Measurements from ENCODE around the gene CDR2.
"Not testable (repeated sequence)": the region's sequence is repeated elsewhere in the genome, so short reads cannot be mapped to it uniquely, and the experiment has no call there.

Gene CDR2

GRCh38 chr16:22375963-22376640 lies 1.7 kb upstream of the CDR2 start:
- DNase-seq (ENCODE audit: low read depth in 2 of 3, low spot score in 1 of 3): no peak

- DNase-seq (ENCODE audit: low read depth in 2 of 3, low spot score in 1 of 3): no peak
Observed at GRCh38 chr16:22375117-22375962, 921 bp upstream of the CDR2 start.

- no peak for DNase-seq (ENCODE audit: low read depth in 2 of 3, low spot score in 1 of 3)
Observed at GRCh38 chr16:22373662-22374310, 633 bp downstream of the CDR2 start.

- DNase-seq (ENCODE audit: low read depth in 2 of 3, low spot score in 1 of 3): no peak
Observed at GRCh38 chr16:22372882-22373661, 1.3 kb downstream of the CDR2 start.

GRCh38 chr16:22370038-22370820 lies 4.2 kb downstream of the CDR2 start:
- no peak for DNase-seq (ENCODE audit: low read depth in 2 of 3, low spot score in 1 of 3)

GRCh38 chr16:22369221-22369811 lies 5.1 kb downstream of the CDR2 start:
- no peak for DNase-seq (ENCODE audit: low read depth in 2 of 3, low spot score in 1 of 3)

GRCh38 chr16:22368200-22368826 lies 6.1 kb downstream of the CDR2 start:
- not testable (repeated sequence) for DNase-seq (ENCODE audit: low read depth in 2 of 3, low spot score in 1 of 3)

- DNase-seq (ENCODE audit: low read depth in 2 of 3, low spot score in 1 of 3): no peak
Observed at GRCh38 chr16:22366889-22367288, 7.5 kb downstream of the CDR2 start.

- DNase-seq (ENCODE audit: low read depth in 2 of 3, low spot score in 1 of 3): no peak
Observed at GRCh38 chr16:22366371-22366770, 8.0 kb downstream of the CDR2 start.

GRCh38 chr16:22364241-22364640 lies 10.2 kb downstream of the CDR2 start:
- no peak for DNase-seq (ENCODE audit: low read depth in 2 of 3, low spot score in 1 of 3)

GRCh38 chr16:22360963-22361659 lies 13.3 kb downstream of the CDR2 start:
- no peak for DNase-seq (ENCODE audit: low read depth in 2 of 3, low spot score in 1 of 3)

- DNase-seq (ENCODE audit: low read depth in 2 of 3, low spot score in 1 of 3): no peak
Observed at GRCh38 chr16:22359679-22360078, 14.7 kb downstream of the CDR2 start.

- no peak for DNase-seq (ENCODE audit: low read depth in 2 of 3, low spot score in 1 of 3)
Observed at GRCh38 chr16:22358000-22358399, 16.4 kb downstream of the CDR2 start.

- no peak for DNase-seq (ENCODE audit: low read depth in 2 of 3, low spot score in 1 of 3)
Observed at GRCh38 chr16:22357635-22357971, 16.8 kb downstream of the CDR2 start.

- DNase-seq (ENCODE audit: low read depth in 2 of 3, low spot score in 1 of 3): no peak
Observed at GRCh38 chr16:22356930-22357634, 17.3 kb downstream of the CDR2 start.

GRCh38 chr16:22355487-22355908 lies 18.9 kb downstream of the CDR2 start:
- DNase-seq (ENCODE audit: low read depth in 2 of 3, low spot score in 1 of 3): no peak

GRCh38 chr16:22353933-22354541 lies 20.4 kb downstream of the CDR2 start:
- no peak for DNase-seq (ENCODE audit: low read depth in 2 of 3, low spot score in 1 of 3)
